GM12878 (cell line): ENCODE measurements around the gene IL17RB. TPM values are rescaled to one million over a fixed set of nuclear protein-coding genes. Genes with fewer than 3 reads are reported as not detected.

Source experiments
- ATAC-seq: fragments of 200-7000 bp; cut with Tn5 transposase; 3 replicates; pipeline ENCODE4 v1.9.1; 2020; ENCODE audit warnings: mild to moderate bottlenecking, moderate library complexity
- BruUV-seq: library from RNA; stranded (reverse); fragments of 400-500 nt; replicated peaks from 2 replicates; lab custom pipeline; 2021; lab: Mats Ljungman, UMichigan
- CTCF ChIA-PET: fragments of 300-600 bp; sonication (Branson Sonifier 250); formaldehyde crosslinking; extraction: SDS; loops from one replicate; lab custom pipeline; 2021; ENCODE audit warnings: inconsistent platforms; lab: Yijun Ruan, JAX
- POLR2A ChIA-PET: fragments of 350-600 bp; formaldehyde crosslinking; extraction: SDS; loops from one replicate; lab custom pipeline; 2021; ENCODE audit warnings: inconsistent platforms; lab: Charles Lee
- RAD21 ChIA-PET: fragments of 300-600 bp; sonication (Branson Sonifier 250); formaldehyde crosslinking; loops from one replicate; lab custom pipeline; 2023; ENCODE audit warnings: antibody characterized with exemption; ENCODE audit not compliant: unreplicated experiment; lab: Charles Lee
- SMC1A ChIA-PET: fragments of 300-600 bp; sonication (Branson Sonifier 250); formaldehyde crosslinking; loops from one replicate; lab custom pipeline; 2023; ENCODE audit not compliant: unreplicated experiment, uncharacterized antibody; lab: Charles Lee
- DNase-seq: peaks from one replicate; pipeline ENCODE4 v3.0.0-alpha.2; 2011; ENCODE audit warnings: low read depth, low spot score
- FAIRE-seq: peaks from 3 replicates; lab custom pipeline; 2011; peaks lifted over from hg19 to GRCh38; lab: Jason Lieb, UNC
- H2AFZ ChIP-seq: 2 replicates; pipeline ENCODE4 v1.6.0; 2011; ENCODE audit warnings: low read depth, low read length, control low read depth; ENCODE audit not compliant: control insufficient read depth
- H3K27ac ChIP-seq: 2 replicates; pipeline ENCODE4 v1.5.1; 2011; ENCODE audit warnings: control low read depth; ENCODE audit not compliant: control insufficient read depth, insufficient read depth
- H3K27me3 ChIP-seq, 2 experiments: replicated peaks in 1 of 2; 2 replicates each; pipeline versions ENCODE4 v1.6.0 to v1.6.1; 2011; ENCODE audit warnings: low read length in 1 of 2; ENCODE audit not compliant: control insufficient read depth in 2 of 2, insufficient read depth in 2 of 2
- H3K36me3 ChIP-seq, 2 experiments: 2 replicates each; pipeline ENCODE4 v1.5.1; 2011; ENCODE audit warnings: low read length in 1 of 2; ENCODE audit not compliant: control insufficient read depth in 2 of 2, insufficient read depth in 2 of 2
- H3K4me1 ChIP-seq: 2 replicates; pipeline ENCODE4 v1.6.1; 2011; ENCODE audit warnings: mild to moderate bottlenecking, low read length, moderate library complexity, mixed read lengths; ENCODE audit not compliant: control insufficient read depth, insufficient read depth
- H3K4me2 ChIP-seq: 2 replicates; pipeline ENCODE4 v1.6.0; 2011; ENCODE audit warnings: control low read depth; ENCODE audit not compliant: control insufficient read depth, insufficient read depth
- H3K4me3 ChIP-seq: fragments of 200-600 bp; sonication (generic); 2 replicates; pipeline ENCODE4 v1.5.1; 2016
- H3K79me2 ChIP-seq: 2 replicates; pipeline ENCODE4 v1.6.0; 2011; ENCODE audit warnings: low read length; ENCODE audit not compliant: control insufficient read depth, insufficient read depth
- H3K9ac ChIP-seq: 2 replicates; pipeline ENCODE4 v1.8.0; 2011; ENCODE audit warnings: low read length, control low read depth, mixed read lengths; ENCODE audit not compliant: control insufficient read depth, insufficient read depth
- H3K9me3 ChIP-seq: replicated peaks from 3 replicates; pipeline ENCODE4 v1.5.1; 2011; ENCODE audit warnings: mild to moderate bottlenecking, low read length; ENCODE audit not compliant: control insufficient read depth, insufficient read depth
- H4K20me1 ChIP-seq: 2 replicates; pipeline ENCODE4 v1.6.0; 2011; ENCODE audit not compliant: control insufficient read depth, insufficient read depth
- ASH2L ChIP-seq: fragments of 300-600, 200-600 bp; sonication (generic); IDR thresholded peaks from 2 replicates; pipeline ENCODE4 v1.6.1; 2017; ENCODE audit warnings: low read depth, mild to moderate bottlenecking, borderline replicate concordance
- BRCA1 ChIP-seq: IDR thresholded peaks from 2 replicates; pipeline ENCODE4 v1.6.1; 2011; ENCODE audit warnings: low read depth, low read length, improper control_type of control experiment
- CHD4 ChIP-seq: fragments of 200-600 bp; sonication (generic); IDR thresholded peaks from 2 replicates; pipeline ENCODE4 v1.6.1; 2016; ENCODE audit warnings: mild to moderate bottlenecking
- DPF2 ChIP-seq: fragments of 450-650 bp; IDR thresholded peaks from 2 replicates; pipeline ENCODE4 v1.6.1; 2017; ENCODE audit warnings: mild to moderate bottlenecking
- EGR1 ChIP-seq, 2 experiments: IDR thresholded peaks; 1 replicate in 1 of 2; 2 replicates in 1 of 2; pipeline ENCODE4 v1.6.1; 2011 to 2012; ENCODE audit warnings: low read depth in 2 of 2, low read length in 2 of 2, borderline replicate concordance in 1 of 2, mild to moderate bottlenecking in 1 of 2, moderate library complexity in 1 of 2
- ETV6 ChIP-seq, 2 experiments: fragments of 450-650 bp in 1 of 2; IDR thresholded peaks in 1 of 2; conservative IDR thresholded peaks in 1 of 2; 2 replicates each; pipeline ENCODE4 v1.6.1; 2014; ENCODE audit warnings: antibody characterized with exemption in 1 of 2, borderline replicate concordance in 1 of 2, low read depth in 1 of 2, mild to moderate bottlenecking in 1 of 2, moderate library complexity in 1 of 2
- EZH2 ChIP-seq: IDR thresholded peaks from 2 replicates; pipeline ENCODE4 v1.6.1; 2012; ENCODE audit warnings: low read depth, mild to moderate bottlenecking, control low read depth, inconsistent platforms, low read length, borderline replicate concordance; ENCODE audit not compliant: control insufficient read depth
- HDAC2 ChIP-seq: fragments of 200-600 bp; sonication (generic); IDR thresholded peaks from 2 replicates; pipeline ENCODE4 v1.6.1; 2017
- KDM1A ChIP-seq: fragments of 200-600 bp; sonication (generic); IDR thresholded peaks from 2 replicates; pipeline ENCODE4 v1.6.1; 2016; ENCODE audit warnings: borderline replicate concordance
- LARP7 ChIP-seq: fragments of 450-650 bp; IDR thresholded peaks from 2 replicates; pipeline ENCODE4 v1.6.1; 2017; ENCODE audit warnings: mild to moderate bottlenecking
- NFIC ChIP-seq: IDR thresholded peaks from 2 replicates; pipeline ENCODE4 v1.6.1; 2012; ENCODE audit warnings: low read depth, mild to moderate bottlenecking, inconsistent platforms, low read length, moderate library complexity
- NR2C1 ChIP-seq: fragments of 450-650 bp; IDR thresholded peaks from 2 replicates; pipeline ENCODE4 v1.6.1; 2017; ENCODE audit warnings: antibody characterized with exemption, mild to moderate bottlenecking, moderate library complexity
- NR2C2 ChIP-seq: IDR thresholded peaks from 2 replicates; pipeline ENCODE4 v1.6.1; 2011; ENCODE audit warnings: borderline replicate concordance, low read depth; ENCODE audit not compliant: control insufficient read depth, insufficient read length
- SRF ChIP-seq, 2 experiments: IDR thresholded peaks; 2 replicates each; pipeline ENCODE4 v1.6.1; 2011; ENCODE audit warnings: low read depth in 2 of 2, low read length in 2 of 2, mild to moderate bottlenecking in 1 of 2, moderate library complexity in 1 of 2
- ZBED1 ChIP-seq: IDR thresholded peaks from 2 replicates; pipeline ENCODE4 v1.6.1; 2016; ENCODE audit warnings: borderline replicate concordance
- ZNF207 ChIP-seq: fragments of 450-650 bp; IDR thresholded peaks from 2 replicates; pipeline ENCODE4 v1.6.1; 2014; ENCODE audit warnings: antibody characterized with exemption, mild to moderate bottlenecking, borderline replicate concordance
- WGBS: methylation state at CpG from one replicate; pipeline ENCODE4 v1.1.6; 2016; ENCODE audit warnings: low lambda C conversion rate; ENCODE audit not compliant: insufficient replicate concordance, insufficient coverage; ENCODE audit errors: missing lambda C conversion rate; 5-methylcytosine and 5-hydroxymethylcytosine counted together
- in situ Hi-C: fragments of 300-500 bp; cut with MboI; formaldehyde crosslinking; loops from 9 replicates; pipeline ENCODE4 v1.14.3; 2018; ENCODE audit warnings: mixed read lengths
- intact Hi-C: fragments of 100-400 bp; cut with micrococcal nuclease; formaldehyde crosslinking; loops from one replicate; pipeline ENCODE4 v1.14.2; 2022; ENCODE audit not compliant: unreplicated experiment
- polyA plus RNA-seq, 11 experiments: library from polyadenylated mRNA; depleted of rRNA in 4 of 11; unstranded in 6 of 11; stranded (reverse) in 5 of 11; fragments of >200 nt; fragmentation: Nextera tagmentation in 4 of 11; fragmentation: Illumina TruSeq in 1 of 11; extraction: Ambion mirVana in 4 of 11; extraction: Trizol in 1 of 11; gene quantifications; 1 replicate in 1 of 11; 2 replicates in 10 of 11; pipeline versions ENCODE4 v1.2.1 to v1.2.3, GENCODE V29; 2011 to 2016; ENCODE audit warnings: inconsistent platforms in 2 of 11, missing spikeins in 2 of 11, low read depth in 1 of 11
- total RNA-seq, 4 experiments: library from RNA; depleted of rRNA in 3 of 4; stranded (reverse); fragments of >200 nt in 3 of 4; fragmentation: Illumina TruSeq in 1 of 4; extraction: Trizol in 1 of 4; gene quantifications; 2 replicates each; pipeline versions ENCODE4 v1.2.1 to v1.2.3, GENCODE V29; 2013 to 2021
- TF ChIP-seq, protein P1 (sequence below): IDR thresholded peaks from 2 replicates; pipeline ENCODE4 v1.6.1; 2011; ENCODE audit warnings: borderline replicate concordance, low read depth, mild to moderate bottlenecking, moderate library complexity, low read length; ENCODE audit not compliant: insufficient read depth, poor library complexity, severe bottlenecking

Gene IL17RB
- total and polyA plus RNA-seq, 10 of the 15 experiments (the other 5 are each of a cell fraction or from before 2014, with no cell fraction given) = 1.9 to 17.2 (median 2.9) TPM

GRCh38 chr3:53809267-53809666 is 37.1 kb upstream of the IL17RB start:
- 54% methylated on average over 12 of the region's 12 CpGs for WGBS
- Histone ChIP-seq H2AFZ (no peak overlapping the region), H3K27me3 (no peaks in the 10 kb centered on the region), H3K9ac (no peak overlapping the region), H3K4me1 (peaks cover 17% of the 10 kb centered on the region), H3K9me3 (no peaks in the 10 kb centered on the region), H3K4me3 (no peak overlapping the region), H3K79me2 (no peaks in the 10 kb centered on the region), H3K27ac (no peak overlapping the region), H3K36me3 (no peaks in the 10 kb centered on the region), H3K4me2 (no peak overlapping the region), H4K20me1 (no peaks in the 10 kb centered on the region)
- ChIA-PET POLR2A (no interaction called here), CTCF (interaction anchor here (1.3 kb wide), 1 partner anchor 9 kb away, joined by 4 read pairs; no protein-coding TSS in a partner anchor), SMC1A (interaction anchor here (0.8 kb wide), 1 partner anchor 23 kb away, joined by 3 read pairs; no protein-coding TSS in a partner anchor), RAD21 (no interaction called here)
- no TSS peak for BruUV-seq
- no peak for TF ChIP-seq SRF (IDR thresholded peaks at IDR 0.05; ENCODE audit: low read depth in 2 of 2, low read length in 2 of 2)
- no peak for TF ChIP-seq NR2C2
- TF ChIP-seq ZNF207 = no peak
- TF ChIP-seq ASH2L = no peak
- no peak for TF ChIP-seq NR2C1
- no peak for TF ChIP-seq NFIC
- FAIRE-seq (no peak), ATAC-seq (no peak), DNase-seq (no peak)
- intact Hi-C loops = no loop called here
- in situ Hi-C loops = no loop called here

- POLR2A ChIA-PET = no interaction called here
- H3K9me3 ChIP-seq = no peaks in the 10 kb centered on the region
- 68% methylated on average over 28 of the region's 28 CpGs for WGBS
- H3K27ac ChIP-seq = no peak overlapping the region
- H3K9ac ChIP-seq = no peak overlapping the region
- H3K4me2 ChIP-seq = no peak overlapping the region
- no peak overlapping the region for H3K4me3 ChIP-seq
- H2AFZ ChIP-seq = no peak overlapping the region
- H4K20me1 ChIP-seq = no peaks in the 10 kb centered on the region
- no peak for DNase-seq
- no peak for ATAC-seq
- no TSS peak for BruUV-seq
- intact Hi-C loops (no loop called here), in situ Hi-C loops (no loop called here)
- no peak for FAIRE-seq
- H3K4me1 ChIP-seq = peaks cover 17% of the 10 kb centered on the region
- RAD21 ChIA-PET = no interaction called here
- SMC1A ChIA-PET = interaction anchor here (1.3 kb wide), 1 partner anchor 16 kb away, joined by 3 read pairs; no protein-coding TSS in a partner anchor
- H3K79me2 ChIP-seq = no peaks in the 10 kb centered on the region
- CTCF ChIA-PET = interaction anchor here (0.5 to 1.3 kb wide), 2 partner anchors 9 to 100 kb away, joined by 3 to 4 read pairs; no protein-coding TSS in a partner anchor
- no peaks in the 10 kb centered on the region for H3K27me3 ChIP-seq
- no peaks in the 10 kb centered on the region for H3K36me3 ChIP-seq
- TF ChIP-seq EZH2 (no peak), ETV6 (conservative IDR thresholded peaks at IDR 0.05 in 1 of 2, IDR thresholded peaks at IDR 0.05 in 1 of 2; ENCODE audit: borderline replicate concordance in 1 of 2, low read depth in 1 of 2) (no peak), KDM1A (no peak), CHD4 (no peak), HDAC2 (no peak), DPF2 (no peak), LARP7 (no peak), ZBED1 (no peak), EGR1 (IDR thresholded peaks at IDR 0.05; ENCODE audit: borderline replicate concordance in 1 of 2, low read depth in 2 of 2, low read length in 2 of 2) (no peak), BRCA1 (no peak)
- TF ChIP-seq, protein P1, sequence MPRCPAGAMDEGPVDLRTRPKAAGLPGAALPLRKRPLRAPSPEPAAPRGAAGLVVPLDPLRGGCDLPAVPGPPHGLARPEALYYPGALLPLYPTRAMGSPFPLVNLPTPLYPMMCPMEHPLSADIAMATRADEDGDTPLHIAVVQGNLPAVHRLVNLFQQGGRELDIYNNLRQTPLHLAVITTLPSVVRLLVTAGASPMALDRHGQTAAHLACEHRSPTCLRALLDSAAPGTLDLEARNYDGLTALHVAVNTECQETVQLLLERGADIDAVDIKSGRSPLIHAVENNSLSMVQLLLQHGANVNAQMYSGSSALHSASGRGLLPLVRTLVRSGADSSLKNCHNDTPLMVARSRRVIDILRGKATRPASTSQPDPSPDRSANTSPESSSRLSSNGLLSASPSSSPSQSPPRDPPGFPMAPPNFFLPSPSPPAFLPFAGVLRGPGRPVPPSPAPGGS = no peak
Observed at GRCh38 chr3:53809764-53810400, 36.5 kb upstream of the IL17RB start.
